ENCODE measurements around the gene C11orf16.
"Not testable (repeated sequence)": the region's sequence is repeated elsewhere in the genome, so short reads cannot be mapped to it uniquely, and the experiment has no call there.

The C11orf16 gene

GRCh38 chr11:8881585-8881984, 51.2 kb downstream of the C11orf16 start:
- DNase-seq: not testable (repeated sequence)

DNA sequence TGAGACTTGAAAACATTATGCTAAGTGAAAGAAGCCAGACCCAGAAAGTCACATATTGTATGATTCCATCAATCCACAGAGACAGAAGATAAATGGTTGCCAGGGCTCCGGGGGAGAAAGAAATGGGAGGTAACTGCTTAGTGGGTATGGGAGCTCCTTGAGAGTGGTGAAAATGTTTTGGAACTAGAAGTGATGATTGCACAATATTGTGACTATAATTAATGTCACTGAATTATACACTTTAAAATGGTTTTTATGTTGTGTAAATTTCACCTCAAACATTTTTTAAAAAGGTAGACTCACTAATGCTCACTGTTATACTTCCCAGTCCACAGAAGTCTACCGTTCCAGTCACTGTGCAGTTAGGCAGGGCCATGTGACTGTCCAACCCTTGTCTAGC, 54.0 kb downstream of the C11orf16 start:
- DNase-seq: no peak

DNA sequence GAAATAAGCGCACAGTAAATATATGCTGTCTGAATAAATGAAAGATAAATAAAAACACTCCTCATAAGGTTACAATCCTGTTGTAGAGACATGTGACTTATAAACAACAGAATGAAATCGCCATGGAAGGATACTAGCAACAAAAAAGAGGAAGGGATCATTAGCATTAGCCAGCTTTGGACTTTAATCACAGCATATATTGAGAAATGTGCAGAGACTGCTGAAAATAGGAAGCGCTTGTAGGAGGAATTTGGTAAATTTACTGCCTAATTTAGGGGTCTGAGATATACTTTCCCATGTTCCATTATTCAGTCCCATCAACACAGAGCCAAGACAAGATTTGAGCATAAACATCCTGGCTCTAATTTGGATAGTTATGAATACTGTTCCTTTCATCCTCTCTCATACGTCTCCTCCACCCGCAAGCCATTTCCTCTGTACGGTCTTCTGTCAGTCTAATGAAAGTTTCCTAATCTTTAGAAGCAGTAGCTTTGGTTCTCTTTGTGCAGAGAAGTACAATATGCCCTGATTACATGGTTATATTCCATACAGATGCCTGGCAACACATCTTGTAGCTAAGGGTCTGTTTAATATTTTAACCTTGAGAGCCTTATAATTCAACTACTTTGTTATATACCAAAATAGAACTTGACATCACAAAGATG, 58.9 kb downstream of the C11orf16 start:
- DNase-seq: no peak

GRCh38 chr11:8871962-8872361, 60.8 kb downstream of the C11orf16 start:
- no peak for DNase-seq

GRCh38 chr11:8871171-8871775, 61.5 kb downstream of the C11orf16 start:
- no peak for DNase-seq

- no peak for DNase-seq
These were observed 62.2 kb downstream of the C11orf16 start for GRCh38 chr11:8870411-8871170.
